DMS53 (cell line): ENCODE results near the gene USP17L12.
"Not testable (repeated sequence)": the region's sequence is repeated elsewhere in the genome, so short reads cannot be mapped to it uniquely, and the experiment has no call there.

Experiments
- DNase-seq: peaks from one replicate; lab custom pipeline; 2025; lab: John Stamatoyannopoulos, UW

The USP17L12 gene, protein sequence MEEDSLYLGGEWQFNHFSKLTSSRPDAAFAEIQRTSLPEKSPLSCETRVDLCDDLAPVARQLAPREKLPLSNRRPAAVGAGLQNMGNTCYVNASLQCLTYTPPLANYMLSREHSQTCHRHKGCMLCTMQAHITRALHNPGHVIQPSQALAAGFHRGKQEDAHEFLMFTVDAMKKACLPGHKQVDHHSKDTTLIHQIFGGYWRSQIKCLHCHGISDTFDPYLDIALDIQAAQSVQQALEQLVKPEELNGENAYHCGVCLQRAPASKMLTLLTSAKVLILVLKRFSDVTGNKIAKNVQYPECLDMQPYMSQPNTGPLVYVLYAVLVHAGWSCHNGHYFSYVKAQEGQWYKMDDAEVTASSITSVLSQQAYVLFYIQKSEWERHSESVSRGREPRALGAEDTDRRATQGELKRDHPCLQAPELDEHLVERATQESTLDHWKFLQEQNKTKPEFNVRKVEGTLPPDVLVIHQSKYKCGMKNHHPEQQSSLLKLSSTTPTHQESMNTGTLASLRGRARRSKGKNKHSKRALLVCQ

DNA sequence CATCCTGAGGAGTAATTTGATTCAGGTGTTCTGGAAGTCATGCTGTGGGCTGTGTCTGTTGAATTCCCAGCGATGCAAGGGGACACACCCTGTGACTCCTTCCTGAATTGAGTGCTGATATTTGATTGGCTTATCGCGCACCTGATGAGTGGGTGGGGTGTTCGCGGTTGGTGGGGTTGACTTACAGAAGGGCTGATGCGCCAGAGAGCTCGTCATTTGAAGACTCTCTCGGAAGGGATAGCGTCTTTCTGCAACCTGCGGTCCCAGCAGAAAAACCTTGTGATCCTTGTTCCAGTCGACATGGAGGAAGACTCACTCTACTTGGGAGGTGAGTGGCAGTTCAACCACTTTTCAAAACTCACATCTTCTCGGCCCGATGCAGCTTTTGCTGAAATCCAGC, at the start of gene USP17L12:
Gene USP17L12, plus strand, starts transcription at position 301 of the 400 bp plus-strand sequence. Its CDS starts 0 bp downstream, at position 301.
- not testable (repeated sequence) for DNase-seq

DNA sequence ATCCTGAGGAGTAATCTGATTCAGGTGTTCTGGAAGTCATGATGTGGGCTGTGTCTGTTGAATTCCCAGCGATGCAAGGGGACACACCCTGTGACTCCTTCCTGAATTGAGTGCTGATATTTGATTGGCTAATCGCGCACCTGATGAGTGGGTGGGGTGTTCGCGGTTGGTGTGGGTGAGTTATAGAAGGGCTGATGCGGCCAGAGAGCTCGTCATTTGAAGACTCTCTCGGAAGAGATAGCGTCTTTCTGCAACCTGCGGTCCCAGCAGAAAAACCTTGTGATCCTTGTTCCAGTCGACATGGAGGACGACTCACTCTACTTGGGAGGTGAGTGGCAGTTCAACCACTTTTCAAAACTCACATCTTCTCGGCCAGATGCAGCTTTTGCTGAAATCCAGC, 9.6 kb upstream of the USP17L12 start, which contains the start of gene USP17L10:
Gene USP17L10, plus strand, starts transcription at position 301 of the 400 bp plus-strand sequence. Its CDS starts 0 bp downstream, at position 301.
- not testable (repeated sequence) for DNase-seq

DNA sequence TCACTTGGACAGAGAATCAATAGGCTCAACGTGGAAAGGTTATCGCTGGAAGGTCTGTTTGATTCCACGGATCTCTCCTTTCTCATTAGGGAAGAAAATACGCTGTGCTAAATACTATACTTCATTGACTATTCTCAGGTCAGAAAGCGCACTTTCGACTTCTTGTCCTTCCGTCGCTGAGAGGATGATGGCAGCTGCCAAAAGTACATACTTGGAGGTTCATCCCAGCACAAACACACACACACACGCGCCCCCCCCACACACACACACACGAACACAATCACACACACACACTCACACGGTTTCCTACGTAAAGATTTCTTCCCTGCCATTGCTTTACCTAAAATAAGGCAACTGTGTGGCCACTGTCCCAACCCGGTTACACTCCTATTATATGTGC, 5.3 kb upstream of the USP17L12 start:
- DNase-seq, result not testable (repeated sequence)

DNA sequence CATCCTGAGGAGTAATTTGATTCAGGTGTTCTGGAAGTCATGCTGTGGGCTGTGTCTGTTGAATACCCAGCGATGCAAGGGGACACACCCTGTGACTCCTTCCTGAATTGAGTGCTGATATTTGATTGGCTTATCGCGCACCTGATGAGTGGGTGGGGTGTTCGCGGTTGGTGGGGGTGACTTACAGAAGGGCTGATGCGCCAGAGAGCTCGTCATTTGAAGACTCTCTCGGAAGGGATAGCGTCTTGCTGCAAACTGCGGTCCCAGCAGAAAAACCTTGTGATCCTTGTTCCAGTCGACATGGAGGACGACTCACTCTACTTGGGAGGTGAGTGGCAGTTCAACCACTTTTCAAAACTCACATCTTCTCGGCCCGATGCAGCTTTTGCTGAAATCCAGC, 4.8 kb upstream of the USP17L12 start, which contains the start of gene USP17L11:
Gene USP17L11, plus strand, starts transcription at position 301 of the 400 bp plus-strand sequence. Its CDS starts 0 bp downstream, at position 301.
- not testable (repeated sequence) for DNase-seq

DNA sequence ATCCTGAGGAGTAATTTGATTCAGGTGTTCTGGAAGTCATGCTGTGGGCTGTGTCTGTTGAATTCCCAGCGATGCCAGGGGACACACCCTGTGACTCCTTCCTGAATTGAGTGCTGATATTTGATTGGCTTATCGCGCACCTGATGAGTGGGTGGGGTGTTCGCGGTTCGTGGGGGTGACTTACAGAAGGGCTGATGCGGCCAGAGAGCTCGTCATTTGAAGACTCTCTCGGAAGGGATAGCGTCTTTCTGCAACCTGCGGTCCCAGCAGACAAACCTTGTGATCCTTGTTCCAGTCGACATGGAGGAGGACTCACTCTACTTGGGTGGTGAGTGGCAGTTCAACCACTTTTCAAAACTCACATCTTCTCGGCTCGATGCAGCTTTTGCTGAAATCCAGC, 4.6 kb downstream of the USP17L12 start, which contains the start of gene USP17L13:
Gene USP17L13, plus strand, starts transcription at position 301 of the 400 bp plus-strand sequence. Its CDS starts 0 bp downstream, at position 301.
- DNase-seq, result not testable (repeated sequence)

DNA sequence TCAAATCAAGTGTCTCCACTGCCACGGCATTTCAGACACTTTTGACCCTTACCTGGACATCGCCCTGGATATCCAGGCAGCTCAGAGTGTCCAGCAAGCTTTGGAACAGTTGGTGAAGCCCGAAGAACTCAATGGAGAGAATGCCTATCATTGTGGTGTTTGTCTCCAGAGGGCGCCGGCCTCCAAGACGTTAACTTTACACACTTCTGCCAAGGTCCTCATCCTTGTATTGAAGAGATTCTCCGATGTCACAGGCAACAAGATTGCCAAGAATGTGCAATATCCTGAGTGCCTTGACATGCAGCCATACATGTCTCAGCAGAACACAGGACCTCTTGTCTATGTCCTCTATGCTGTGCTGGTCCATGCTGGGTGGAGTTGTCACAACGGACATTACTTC, 10.3 kb downstream of the USP17L12 start:
- DNase-seq, result not testable (repeated sequence)

DNA sequence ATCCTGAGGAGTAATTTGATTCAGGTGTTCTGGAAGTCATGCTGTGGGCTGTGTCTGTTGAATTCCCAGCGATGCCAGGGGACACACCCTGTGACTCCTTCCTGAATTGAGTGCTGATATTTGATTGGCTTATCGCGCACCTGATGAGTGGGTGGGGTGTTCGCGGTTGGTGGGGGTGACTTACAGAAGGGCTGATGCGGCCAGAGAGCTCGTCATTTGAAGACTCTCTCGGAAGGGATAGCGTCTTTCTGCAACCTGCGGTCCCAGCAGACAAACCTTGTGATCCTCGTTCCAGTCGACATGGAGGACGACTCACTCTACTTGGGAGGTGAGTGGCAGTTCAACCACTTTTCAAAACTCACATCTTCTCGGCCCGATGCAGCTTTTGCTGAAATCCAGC, 14.1 kb downstream of the USP17L12 start, which contains the start of gene USP17L15:
Gene USP17L15, plus strand, starts transcription at position 301 of the 400 bp plus-strand sequence. Its CDS starts 0 bp downstream, at position 301.
- not testable (repeated sequence) for DNase-seq

DNA sequence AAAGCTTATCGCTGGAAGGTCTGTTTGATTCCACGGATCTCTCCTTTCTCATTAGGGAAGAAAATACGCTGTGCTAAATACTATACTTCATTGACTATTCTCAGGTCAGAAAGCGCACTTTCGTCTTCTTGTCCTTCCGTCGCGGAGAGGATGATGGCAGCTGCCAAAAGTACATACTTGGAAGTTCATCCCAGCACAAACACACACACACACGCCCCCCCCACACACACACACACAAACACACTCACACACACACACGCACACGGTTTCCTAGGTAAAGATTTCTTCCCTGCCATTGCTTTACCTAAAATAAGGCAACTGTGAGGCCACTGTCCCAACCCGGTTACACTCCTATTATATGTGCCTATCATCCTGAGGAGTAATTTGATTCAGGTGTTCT, 18.5 kb downstream of the USP17L12 start:
- DNase-seq, result not testable (repeated sequence)

DNA sequence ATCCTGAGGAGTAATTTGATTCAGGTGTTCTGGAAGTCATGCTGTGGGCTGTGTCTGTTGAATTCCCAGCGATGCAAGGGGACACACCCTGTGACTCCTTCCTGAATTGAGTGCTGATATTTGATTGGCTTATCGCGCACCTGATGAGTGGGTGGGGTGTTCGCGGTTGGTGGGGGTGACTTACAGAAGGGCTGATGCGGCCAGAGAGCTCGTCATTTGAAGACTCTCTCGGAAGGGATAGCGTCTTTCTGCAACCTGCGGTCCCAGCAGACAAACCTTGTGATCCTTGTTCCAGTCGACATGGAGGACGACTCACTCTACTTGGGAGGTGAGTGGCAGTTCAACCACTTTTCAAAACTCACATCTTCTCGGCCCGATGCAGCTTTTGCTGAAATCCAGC, 23.6 kb downstream of the USP17L12 start, which contains the start of gene USP17L17:
Gene USP17L17, plus strand, starts transcription at position 301 of the 400 bp plus-strand sequence. Its CDS starts 0 bp downstream, at position 301.
- DNase-seq, result not testable (repeated sequence)

DNA sequence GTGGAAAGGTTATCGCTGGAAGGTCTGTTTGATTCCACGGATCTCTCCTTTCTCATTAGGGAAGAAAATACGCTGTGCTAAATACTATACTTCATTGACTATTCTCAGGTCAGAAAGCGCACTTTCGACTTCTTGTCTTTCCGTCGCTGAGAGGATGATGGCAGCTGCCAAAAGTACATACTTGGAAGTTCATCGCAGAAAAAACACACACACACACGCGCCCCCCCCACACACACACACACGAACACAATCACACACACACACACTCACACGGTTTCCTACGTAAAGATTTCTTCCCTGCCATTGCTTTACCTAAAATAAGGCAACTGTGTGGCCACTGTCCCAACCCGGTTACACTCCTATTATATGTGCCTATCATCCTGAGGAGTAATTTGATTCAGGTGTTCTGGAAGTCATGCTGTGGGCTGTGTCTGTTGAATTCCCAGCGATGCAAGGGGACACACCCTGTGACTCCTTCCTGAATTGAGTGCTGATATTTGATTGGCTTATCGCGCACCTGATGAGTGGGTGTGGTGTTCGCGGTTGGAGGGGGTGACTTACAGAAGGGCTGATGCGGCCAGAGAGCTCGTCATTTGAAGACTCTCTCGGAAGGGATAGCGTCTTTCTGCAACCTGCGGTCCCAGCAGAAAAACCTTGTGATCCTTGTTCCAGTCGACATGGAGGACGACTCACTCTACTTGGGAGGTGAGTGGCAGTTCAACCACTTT, 28.2 kb downstream of the USP17L12 start, which contains the start of gene USP17L18:
Gene USP17L18, plus strand, starts transcription at position 678 of the 728 bp plus-strand sequence. Its CDS starts 0 bp downstream, at position 678.
- not testable (repeated sequence) for DNase-seq

DNA sequence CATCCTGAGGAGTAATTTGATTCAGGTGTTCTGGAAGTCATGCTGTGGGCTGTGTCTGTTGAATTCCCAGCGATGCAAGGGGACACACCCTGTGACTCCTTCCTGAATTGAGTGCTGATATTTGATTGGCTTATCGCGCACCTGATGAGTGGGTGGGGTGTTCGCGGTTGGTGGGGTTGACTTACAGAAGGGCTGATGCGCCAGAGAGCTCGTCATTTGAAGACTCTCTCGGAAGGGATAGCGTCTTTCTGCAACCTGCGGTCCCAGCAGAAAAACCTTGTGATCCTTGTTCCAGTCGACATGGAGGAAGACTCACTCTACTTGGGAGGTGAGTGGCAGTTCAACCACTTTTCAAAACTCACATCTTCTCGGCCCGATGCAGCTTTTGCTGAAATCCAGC, 33.1 kb downstream of the USP17L12 start, which contains the start of gene USP17L19:
Gene USP17L19, plus strand, starts transcription at position 301 of the 400 bp plus-strand sequence. Its CDS starts 0 bp downstream, at position 301.
- not testable (repeated sequence) for DNase-seq

DNA sequence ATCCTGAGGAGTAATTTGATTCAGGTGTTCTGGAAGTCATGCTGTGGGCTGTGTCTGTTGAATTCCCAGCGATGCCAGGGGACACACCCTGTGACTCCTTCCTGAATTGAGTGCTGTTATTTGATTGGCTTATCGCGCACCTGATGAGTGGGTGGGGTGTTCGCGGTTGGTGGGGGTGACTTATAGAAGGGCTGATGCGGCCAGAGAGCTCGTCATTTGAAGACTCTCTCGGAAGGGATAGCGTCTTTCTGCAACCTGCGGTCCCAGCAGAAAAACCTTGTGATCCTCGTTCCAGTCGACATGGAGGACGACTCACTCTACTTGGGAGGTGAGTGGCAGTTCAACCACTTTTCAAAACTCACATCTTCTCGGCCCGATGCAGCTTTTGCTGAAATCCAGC, 37.9 kb downstream of the USP17L12 start, which contains the start of gene USP17L20:
Gene USP17L20, plus strand, starts transcription at position 301 of the 400 bp plus-strand sequence. Its CDS starts 0 bp downstream, at position 301.
- DNase-seq, result not testable (repeated sequence)

DNA sequence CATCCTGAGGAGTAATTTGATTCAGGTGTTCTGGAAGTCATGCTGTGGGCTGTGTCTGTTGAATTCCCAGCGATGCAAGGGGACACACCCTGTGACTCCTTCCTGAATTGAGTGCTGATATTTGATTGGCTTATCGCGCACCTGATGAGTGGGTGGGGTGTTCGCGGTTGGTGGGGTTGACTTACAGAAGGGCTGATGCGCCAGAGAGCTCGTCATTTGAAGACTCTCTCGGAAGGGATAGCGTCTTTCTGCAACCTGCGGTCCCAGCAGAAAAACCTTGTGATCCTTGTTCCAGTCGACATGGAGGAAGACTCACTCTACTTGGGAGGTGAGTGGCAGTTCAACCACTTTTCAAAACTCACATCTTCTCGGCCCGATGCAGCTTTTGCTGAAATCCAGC, 42.6 kb downstream of the USP17L12 start, which contains the start of gene USP17L21:
Gene USP17L21, plus strand, starts transcription at position 301 of the 400 bp plus-strand sequence. Its CDS starts 0 bp downstream, at position 301.
- DNase-seq, result not testable (repeated sequence)

DNA sequence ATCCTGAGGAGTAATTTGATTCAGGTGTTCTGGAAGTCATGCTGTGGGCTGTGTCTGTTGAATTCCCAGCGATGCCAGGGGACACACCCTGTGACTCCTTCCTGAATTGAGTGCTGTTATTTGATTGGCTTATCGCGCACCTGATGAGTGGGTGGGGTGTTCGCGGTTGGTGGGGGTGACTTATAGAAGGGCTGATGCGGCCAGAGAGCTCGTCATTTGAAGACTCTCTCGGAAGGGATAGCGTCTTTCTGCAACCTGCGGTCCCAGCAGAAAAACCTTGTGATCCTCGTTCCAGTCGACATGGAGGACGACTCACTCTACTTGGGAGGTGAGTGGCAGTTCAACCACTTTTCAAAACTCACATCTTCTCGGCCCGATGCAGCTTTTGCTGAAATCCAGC, 47.4 kb downstream of the USP17L12 start, which contains the start of gene USP17L22:
Gene USP17L22, plus strand, starts transcription at position 301 of the 400 bp plus-strand sequence. Its CDS starts 0 bp downstream, at position 301.
- not testable (repeated sequence) for DNase-seq
